VCaP (cell line): ENCODE results near the gene SLMAP.

Experiments used
- H3K27ac ChIP-seq: fragments of 450-650 bp; 2 replicates; pipeline ENCODE4 v1.5.1; 2017
- CTCF ChIP-seq: fragments of 450-650 bp; conservative IDR thresholded peaks from 2 replicates; pipeline ENCODE4 v1.5.1; 2017; ENCODE audit warnings: mild to moderate bottlenecking, moderate library complexity

Gene SLMAP

GRCh38 chr3:57962448-57962834 is 206.3 kb downstream of the SLMAP start:
- 0 out of 2 replicates have a peak, but pooled peaks have one; percentile 1 for TF ChIP-seq CTCF
- no peak overlapping the region for H3K27ac ChIP-seq

- no peak for TF ChIP-seq CTCF
- no peak overlapping the region for H3K27ac ChIP-seq
These were observed 207.8 kb downstream of the SLMAP start for GRCh38 chr3:57963811-57964346.

GRCh38 chr3:57966829-57967228 is 210.7 kb downstream of the SLMAP start:
- TF ChIP-seq CTCF: no peak
- H3K27ac ChIP-seq: no peak overlapping the region

- TF ChIP-seq CTCF: no peak
- H3K27ac ChIP-seq: no peak overlapping the region
These were observed 211.5 kb downstream of the SLMAP start for GRCh38 chr3:57967590-57967989.

- no peak overlapping the region for H3K27ac ChIP-seq
- no peak for TF ChIP-seq CTCF
These were observed 212.4 kb downstream of the SLMAP start for GRCh38 chr3:57968501-57968900.

GRCh38 chr3:57971975-57972374 is 215.9 kb downstream of the SLMAP start:
- no peak for TF ChIP-seq CTCF
- peak overlapping the region; percentile 100 for H3K27ac ChIP-seq

GRCh38 chr3:57972531-57973111 is 216.5 kb downstream of the SLMAP start:
- peak overlapping the region; percentile 100 for H3K27ac ChIP-seq
- peak; percentile 40; the same call in 1 of the 2 replicates for TF ChIP-seq CTCF
